ENCODE data around the gene ZFYVE9. TPM values are rescaled to one million over a fixed set of nuclear protein-coding genes. Genes with fewer than 3 reads are reported as not detected.

Gene ZFYVE9
- total and polyA plus RNA-seq, 2 of the 13 experiments (the other 11 are each of a cell fraction or from before 2014, with no cell fraction given) = 9.2 to 19.8 TPM

DNA sequence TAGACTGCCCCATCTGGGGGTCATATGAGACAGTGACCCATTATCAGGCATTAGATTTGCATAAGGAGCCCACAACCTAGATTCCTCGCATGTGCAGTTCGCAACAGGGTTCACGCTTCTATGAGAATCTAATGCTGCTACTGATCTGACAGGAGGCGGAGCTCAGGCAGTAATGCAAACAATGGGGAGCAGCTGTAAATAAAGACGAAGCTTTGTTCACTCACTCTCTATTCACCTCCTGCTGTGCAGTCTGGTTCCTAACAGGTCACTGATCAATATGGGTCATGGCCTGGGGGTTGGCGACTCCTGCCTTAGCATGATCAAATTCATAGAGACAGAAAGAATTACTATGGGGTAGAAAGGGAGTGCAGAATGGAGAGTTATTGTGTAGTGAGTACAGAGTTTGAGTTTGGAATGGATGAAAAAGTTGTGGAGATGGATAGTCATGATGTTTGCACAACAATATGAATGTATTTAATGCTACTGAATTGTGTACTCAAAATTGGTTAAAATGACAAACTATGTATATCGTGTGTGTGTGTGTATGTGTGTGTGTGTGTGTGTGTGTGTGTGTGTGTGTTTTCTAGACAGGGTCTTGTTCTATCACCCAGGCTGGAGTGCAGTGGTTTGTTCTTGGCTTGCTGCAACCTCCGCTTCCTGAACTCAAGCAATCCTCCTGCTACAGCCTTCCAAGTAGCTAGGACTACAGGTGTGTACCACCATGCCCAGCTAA is 43.6 kb upstream of the ZFYVE9 start (continued):
- peak in 1 of 2 experiments; percentile 73; a peak in 2 of 4 replicates for TF ChIP-seq EP300 (IDR thresholded peaks at IDR 0.05; ENCODE audit: low read depth in 2 of 2, low read length in 2 of 2)
- peak; percentile 64; the same call in 1 of the 2 replicates for TF ChIP-seq EP300 (CRISPR knock-in tag; IDR thresholded peaks at IDR 0.05; ENCODE audit: borderline replicate concordance)
- TF ChIP-seq ZSCAN30 (CRISPR knock-in tag; IDR thresholded peaks at IDR 0.05) = no peak
- TF ChIP-seq, protein P1, sequence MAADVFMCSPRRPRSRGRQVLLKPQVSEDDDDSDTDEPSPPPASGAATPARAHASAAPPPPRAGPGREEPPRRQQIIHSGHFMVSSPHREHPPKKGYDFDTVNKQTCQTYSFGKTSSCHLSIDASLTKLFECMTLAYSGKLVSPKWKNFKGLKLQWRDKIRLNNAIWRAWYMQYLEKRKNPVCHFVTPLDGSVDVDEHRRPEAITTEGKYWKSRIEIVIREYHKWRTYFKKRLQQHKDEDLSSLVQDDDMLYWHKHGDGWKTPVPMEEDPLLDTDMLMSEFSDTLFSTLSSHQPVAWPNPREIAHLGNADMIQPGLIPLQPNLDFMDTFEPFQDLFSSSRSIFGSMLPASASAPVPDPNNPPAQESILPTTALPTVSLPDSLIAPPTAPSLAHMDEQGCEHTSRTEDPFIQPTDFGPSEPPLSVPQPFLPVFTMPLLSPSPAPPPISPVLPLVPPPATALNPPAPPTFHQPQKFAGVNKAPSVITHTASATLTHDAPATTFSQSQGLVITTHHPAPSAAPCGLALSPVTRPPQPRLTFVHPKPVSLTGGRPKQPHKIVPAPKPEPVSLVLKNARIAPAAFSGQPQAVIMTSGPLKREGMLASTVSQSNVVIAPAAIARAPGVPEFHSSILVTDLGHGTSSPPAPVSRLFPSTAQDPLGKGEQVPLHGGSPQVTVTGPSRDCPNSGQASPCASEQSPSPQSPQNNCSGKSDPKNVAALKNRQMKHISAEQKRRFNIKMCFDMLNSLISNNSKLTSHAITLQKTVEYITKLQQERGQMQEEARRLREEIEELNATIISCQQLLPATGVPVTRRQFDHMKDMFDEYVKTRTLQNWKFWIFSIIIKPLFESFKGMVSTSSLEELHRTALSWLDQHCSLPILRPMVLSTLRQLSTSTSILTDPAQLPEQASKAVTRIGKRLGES (CRISPR knock-in tag; IDR thresholded peaks at IDR 0.05; ENCODE audit: borderline replicate concordance) = no peak
- TF ChIP-seq HMGA1 (CRISPR knock-in tag; conservative IDR thresholded peaks at IDR 0.05) = no peak
- no peak for TF ChIP-seq ZEB1 (IDR thresholded peaks at IDR 0.05; ENCODE audit: insufficient replicate concordance, low read depth)
- peak; percentile 80; the same call in 1 of the 2 replicates for TF ChIP-seq SMAD3 (CRISPR knock-in tag; IDR thresholded peaks at IDR 0.05)
- TF ChIP-seq, protein P2, sequence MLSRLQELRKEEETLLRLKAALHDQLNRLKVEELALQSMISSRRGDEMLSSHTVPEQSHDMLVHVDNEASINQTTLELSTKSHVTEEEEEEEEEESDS (CRISPR knock-in tag; IDR thresholded peaks at IDR 0.05; ENCODE audit: borderline replicate concordance) = no peak
- no peak for TF ChIP-seq ZNF839 (CRISPR knock-in tag; IDR thresholded peaks at IDR 0.05; ENCODE audit: borderline replicate concordance)
- TF ChIP-seq, protein P3, sequence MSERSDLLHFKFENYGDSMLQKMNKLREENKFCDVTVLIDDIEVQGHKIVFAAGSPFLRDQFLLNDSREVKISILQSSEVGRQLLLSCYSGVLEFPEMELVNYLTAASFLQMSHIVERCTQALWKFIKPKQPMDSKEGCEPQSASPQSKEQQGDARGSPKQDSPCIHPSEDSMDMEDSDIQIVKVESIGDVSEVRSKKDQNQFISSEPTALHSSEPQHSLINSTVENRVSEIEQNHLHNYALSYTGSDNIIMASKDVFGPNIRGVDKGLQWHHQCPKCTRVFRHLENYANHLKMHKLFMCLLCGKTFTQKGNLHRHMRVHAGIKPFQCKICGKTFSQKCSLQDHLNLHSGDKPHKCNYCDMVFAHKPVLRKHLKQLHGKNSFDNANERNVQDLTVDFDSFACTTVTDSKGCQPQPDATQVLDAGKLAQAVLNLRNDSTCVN (CRISPR knock-in tag; IDR thresholded peaks at IDR 0.05; ENCODE audit: borderline replicate concordance) = no peak
- TF ChIP-seq SIX1 (CRISPR knock-in tag; IDR thresholded peaks at IDR 0.05; ENCODE audit: borderline replicate concordance) = peak; percentile 62; the same call in 1 of the 2 replicates
- TF ChIP-seq ZNF724P (CRISPR knock-in tag; IDR thresholded peaks at IDR 0.05; ENCODE audit: borderline replicate concordance) = no peak

Measured in HepG2 (cell line).